Activated gamma-delta T cell (primary cell): ENCODE results near the gene NUSAP1.
A peak's percentile ranks its signal among the peaks of the same experiment; 100 is the strongest.
"Not testable (repeated sequence)": the region's sequence is repeated elsewhere in the genome, so short reads cannot be mapped to it uniquely, and the experiment has no call there.

ENCODE experiments used
- DNase-seq: peaks from one replicate; lab custom pipeline; 2025; lab: John Stamatoyannopoulos, UW

NUSAP1 gene

DNA sequence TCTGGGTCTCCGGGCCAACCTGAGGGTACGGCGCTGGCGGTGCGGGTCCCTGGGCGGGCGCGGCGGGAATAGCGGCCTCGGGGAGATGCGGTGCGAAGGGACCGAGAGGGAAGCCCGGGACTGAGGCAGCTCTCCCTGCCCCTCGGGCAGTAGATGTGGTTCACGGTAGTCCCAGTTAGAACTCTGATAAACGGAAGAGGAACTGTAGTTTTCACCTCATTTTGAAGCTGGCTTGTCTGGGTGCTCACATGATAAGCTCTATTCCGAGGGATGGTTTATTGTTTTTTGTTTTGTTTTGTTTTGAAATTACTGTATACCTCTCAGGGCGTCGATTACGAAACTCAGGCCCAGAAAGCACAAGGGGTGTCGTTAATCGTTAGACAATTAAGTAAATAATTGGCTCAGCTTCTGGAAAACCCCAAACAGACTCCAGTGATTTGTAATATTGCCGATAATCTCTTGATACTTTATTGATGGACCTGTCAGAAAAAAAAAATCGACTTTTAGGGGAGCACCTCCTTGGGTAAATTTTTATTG, 413 bp downstream of the NUSAP1 start:
- DNase-seq: peak; percentile 14

DNA sequence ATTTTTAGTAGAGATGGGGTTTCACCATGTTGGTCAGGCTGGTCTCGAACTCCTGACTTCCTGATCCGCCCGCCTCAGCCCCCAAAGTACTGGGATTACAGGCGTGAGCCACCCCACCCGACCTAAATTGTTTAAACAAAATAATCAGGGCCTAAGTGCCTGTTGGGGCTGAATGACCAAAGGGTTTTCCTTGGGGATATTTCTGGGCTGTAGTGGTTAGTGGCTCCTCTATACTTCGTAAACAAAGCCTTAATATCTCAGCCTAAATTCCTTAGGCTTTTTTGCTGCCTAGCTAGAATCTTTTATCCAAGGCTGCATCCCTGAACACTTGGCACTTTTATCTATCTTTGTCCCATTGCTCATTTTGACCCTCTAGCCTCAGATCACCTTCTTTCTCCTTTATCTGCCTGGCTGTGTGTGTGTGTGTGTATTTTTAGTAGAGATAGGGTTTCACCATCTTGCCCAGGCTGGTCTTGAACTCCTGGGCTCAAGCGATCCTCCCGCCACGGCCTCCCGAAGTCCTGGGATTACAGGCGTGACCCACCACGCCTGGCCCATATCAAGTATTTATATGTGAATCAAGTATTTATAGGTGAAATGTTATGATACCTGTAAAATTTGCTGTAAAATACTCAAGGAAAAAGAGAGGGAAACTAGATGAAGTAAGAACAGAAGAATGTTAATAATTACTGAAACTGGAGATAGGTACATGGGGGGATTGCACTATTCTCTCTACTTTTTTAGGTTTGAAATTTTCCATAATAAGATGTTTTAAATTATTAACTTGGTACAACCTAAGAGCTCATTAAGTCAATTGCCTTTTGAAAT, 1.8 kb downstream of the NUSAP1 start:
- no peak for DNase-seq

GRCh38 chr15:41336549-41336948, 3.9 kb downstream of the NUSAP1 start:
- DNase-seq: no peak

DNA sequence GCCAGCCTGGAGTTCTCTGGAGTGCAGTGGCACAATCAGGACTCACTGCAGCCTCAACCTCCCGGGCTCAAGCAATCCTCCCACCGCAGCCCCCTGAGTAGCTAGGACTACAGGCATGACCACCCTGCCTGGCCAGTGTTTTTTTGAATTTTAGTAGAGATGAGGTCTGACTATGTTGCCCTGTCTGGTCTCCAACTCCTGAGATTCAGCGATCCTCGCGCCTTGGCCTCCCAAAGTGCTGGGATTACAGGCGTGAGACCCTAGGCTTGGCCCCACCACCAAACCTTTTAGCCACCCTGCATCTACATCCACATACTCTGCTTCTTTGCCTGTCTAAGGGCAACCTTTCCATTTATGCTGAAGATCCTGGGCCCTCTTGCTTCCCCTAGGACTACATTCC, 4.4 kb downstream of the NUSAP1 start:
- DNase-seq: no peak

- DNase-seq: no peak
Measured at GRCh38 chr15:41337631-41338522, 5.2 kb downstream of the NUSAP1 start.

- no peak for DNase-seq
Measured at GRCh38 chr15:41340189-41340695, 7.6 kb downstream of the NUSAP1 start.

DNA sequence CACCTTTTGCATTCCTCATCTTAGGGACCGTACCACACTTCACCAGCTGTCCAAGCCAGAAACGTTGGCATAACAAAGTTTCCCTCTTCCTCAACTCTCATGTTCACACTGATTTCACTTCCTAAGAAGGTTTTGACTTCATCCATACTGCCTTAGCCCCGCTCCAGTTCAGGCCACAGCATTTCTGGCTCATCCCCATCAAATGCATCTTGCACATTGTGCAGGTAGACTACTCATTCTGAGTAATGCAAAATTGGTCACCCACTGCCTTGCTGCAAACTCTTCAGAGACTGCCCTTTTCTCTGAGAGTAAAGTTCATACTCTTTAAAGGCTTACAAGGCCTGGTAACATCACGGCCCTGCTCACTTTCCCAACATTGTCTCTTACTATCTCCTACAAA, 8.8 kb downstream of the NUSAP1 start:
- no peak for DNase-seq

- DNase-seq: no peak
Measured at GRCh38 chr15:41347236-41347635, 14.6 kb downstream of the NUSAP1 start.

DNA sequence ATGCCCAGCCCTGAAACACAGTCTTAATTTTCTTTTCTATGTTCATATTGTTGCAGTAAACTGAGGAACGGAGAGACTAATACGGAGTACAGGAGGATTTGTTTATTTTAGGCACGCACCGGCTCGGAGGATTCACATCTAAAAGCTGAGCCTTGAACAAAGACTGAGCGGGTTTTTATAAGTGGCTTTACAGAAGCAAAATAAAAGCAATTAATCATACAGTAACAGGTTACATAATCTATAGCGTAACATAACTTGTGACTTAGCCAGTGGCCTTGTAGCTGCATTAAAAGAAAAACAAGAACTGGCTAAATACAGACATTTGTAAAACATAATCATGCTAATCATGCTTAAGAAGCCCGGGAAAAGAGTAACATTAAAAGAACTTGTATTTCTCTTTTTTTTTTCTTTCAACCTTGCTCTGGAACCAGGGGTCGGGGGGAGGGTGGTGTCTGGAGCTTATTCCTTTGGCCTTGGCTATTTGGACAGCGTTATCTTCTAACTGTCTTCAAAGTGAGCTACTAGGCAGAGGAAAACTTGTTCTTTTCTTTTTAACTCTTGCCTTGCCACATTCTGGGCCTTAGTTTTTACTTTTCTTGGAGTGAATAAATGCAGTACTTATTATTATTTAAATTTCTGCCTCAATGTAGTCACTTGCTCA, 17.5 kb downstream of the NUSAP1 start:
- DNase-seq: no peak

- DNase-seq: no peak
Measured at GRCh38 chr15:41354371-41354770, 21.7 kb downstream of the NUSAP1 start.

DNA sequence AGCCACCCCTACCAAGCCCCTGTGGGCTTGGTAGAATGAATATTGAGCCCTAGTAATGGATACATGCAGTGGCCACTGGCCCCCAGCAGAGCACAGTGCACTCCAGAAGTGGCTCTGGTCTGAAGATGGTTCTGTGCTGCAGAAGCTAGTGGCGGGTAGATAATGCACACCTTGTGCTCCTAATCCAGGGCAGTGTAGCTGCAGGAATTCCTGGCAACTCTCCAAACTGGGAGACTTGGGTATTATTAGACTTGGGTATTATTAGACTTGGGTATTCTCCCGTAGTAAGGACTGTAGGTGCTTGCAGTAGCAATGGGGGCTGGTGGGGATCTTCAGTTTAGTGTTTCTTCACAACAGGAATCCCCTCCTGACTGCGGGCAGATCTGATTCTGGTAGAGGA, 34.7 kb downstream of the NUSAP1 start:
- DNase-seq: no peak

GRCh38 chr15:41377978-41378377, 45.3 kb downstream of the NUSAP1 start:
- DNase-seq: no peak

DNA sequence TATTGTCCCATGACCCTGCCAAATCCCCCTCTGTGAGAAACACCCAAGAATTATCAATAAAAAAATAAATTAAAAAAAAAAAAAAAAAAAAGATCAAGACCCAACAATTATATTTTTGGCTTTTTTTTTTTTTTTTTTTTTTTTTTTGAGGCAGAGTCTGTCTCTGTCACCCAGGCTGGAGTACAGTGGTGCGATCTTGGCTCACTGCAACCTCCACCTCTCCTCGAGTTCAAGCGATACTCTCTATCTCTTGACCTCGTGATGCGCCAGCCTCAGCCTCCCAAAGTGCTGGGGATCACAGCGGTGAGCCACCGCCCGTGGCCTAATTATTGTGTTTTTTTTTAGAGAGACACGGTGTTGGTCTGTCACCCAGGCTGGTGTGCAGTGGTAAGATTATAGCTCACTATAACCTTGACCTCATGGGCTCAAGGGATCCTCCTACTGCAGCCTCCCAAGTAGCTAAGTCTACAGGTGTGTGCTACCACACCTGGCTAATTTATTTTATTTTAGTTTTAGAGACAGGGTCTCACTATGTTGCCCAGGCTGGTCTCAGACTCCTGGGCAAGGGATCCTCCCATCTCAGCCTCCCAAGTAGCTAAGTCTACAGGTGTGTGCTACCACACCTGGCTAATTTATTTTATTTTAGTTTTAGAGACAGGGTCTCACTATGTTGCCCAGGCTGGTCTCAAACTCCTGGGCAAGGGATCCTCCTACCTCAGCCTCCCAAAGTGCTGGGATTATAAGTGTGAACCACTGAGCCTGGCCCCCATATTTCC, 51.5 kb downstream of the NUSAP1 start:
- not testable (repeated sequence) for DNase-seq

DNA sequence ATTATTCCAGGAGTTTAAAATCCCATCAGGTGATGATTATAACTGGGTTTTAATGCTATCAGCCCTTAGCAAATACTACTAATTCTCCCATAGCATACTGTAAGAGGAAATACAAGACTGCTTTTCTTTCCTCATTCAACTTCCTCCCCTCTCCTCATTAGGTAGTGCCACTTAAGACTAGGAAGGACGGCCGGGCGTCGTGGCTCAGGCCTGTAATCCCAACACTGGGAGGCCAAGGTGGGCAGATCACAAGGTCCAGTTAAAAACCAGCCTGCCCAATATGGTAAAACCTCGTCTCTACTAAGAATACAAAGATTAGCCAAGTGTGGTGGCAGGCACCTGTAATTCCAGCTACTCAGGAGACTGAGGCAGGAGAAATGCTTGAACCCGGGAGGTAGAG, 55.0 kb downstream of the NUSAP1 start:
- DNase-seq: no peak

GRCh38 chr15:41392659-41393058, 60.0 kb downstream of the NUSAP1 start:
- no peak for DNase-seq

- no peak for DNase-seq
Measured at GRCh38 chr15:41394924-41395323, 62.2 kb downstream of the NUSAP1 start.

DNA sequence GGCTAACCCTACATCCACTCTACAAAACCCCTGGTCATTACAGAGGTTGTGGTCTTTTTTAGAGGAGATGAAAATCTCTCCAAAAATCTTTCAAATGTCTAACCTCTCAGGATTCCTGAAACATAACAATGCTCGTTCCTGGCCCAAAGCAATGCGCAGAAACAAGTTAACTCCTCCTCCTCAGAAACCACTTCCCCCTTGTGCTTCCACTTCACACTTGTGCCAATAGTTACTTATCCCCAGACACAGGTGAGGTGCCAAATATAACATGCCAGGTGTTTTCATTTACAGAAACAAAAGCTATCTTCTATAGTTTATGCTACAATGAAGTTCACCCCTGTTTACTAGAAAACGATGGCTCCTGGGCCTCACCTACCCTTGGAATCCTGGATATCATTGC, 63.4 kb downstream of the NUSAP1 start:
- DNase-seq: no peak

- no peak for DNase-seq
Measured at GRCh38 chr15:41401904-41402267, 69.2 kb downstream of the NUSAP1 start.

DNA sequence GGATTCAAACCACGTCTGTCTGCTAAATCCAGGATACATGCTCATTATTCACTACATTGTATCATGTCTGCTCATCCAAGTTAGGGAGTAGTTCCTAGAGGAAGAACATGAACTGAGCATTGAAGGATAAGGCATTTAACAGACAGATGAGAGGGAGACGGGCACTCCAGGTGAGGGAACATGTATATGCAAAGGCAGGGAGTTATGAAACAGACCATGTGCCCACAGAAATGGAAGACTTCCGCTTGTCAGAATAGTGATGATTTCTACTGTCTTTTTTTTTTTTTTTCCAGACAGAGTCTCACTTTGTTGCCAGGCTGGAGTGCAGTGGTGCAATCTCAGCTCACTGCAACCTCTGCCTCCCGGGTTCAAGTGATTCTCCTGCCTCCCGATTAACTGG, 74.7 kb downstream of the NUSAP1 start:
- DNase-seq: no peak

DNA sequence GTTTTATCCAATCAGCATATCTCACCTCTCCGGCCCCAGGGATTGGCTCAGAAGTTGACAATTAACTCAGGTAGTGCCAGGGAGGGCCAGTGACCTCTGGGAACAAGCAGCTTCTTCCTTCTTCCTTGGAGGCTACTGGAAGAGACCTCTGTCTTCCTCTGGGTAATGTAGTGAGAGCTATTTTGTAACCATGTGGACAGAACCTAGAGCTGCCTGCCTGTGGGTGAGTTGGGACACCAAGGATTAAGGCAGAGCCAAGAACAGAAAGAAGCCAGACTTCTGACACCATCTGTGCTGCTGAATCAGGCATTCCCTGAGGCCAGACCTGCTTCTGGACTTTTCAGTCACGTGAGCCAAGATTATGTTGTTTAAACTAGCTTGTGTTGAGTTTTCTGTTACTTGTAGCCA, 75.6 kb downstream of the NUSAP1 start:
- no peak for DNase-seq

- DNase-seq: no peak
Measured at GRCh38 chr15:41411031-41411430, 78.3 kb downstream of the NUSAP1 start.
